ENCODE data around the gene AUTS2. TPM values are rescaled to one million over a fixed set of nuclear protein-coding genes. Genes with fewer than 3 reads are reported as not detected.

AUTS2 gene
- polyA plus RNA-seq, 1 donor (not counting 4 experiments of a cell fraction or from before 2014, with no cell fraction given): 4.7 TPM

DNA sequence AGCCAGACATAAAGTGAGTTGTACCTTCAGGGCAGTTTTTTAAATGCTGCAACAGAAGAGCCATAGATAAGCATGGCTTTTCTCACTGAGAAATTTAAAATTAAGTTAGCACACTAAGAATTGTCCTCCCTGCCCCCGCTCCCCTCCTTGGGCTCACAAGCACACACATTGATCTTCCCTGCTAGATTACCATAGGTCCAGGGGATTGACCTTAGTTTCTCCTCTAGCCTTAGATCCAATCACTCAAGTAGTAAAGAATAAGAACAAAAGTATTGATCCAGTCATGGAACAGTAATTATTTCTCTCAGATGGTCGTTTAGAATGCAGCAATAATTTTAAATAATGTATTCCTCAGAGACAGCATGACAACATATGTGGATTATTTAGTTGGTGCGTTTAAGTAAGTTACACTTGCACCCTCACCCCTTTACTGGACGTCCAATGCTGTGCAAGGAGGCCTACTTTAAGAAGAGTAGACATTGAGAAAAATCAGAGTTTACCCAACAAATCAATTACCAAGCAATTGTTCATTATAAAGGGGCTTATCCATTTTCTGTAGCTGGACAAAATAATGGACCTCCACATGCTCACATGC is 850.1 kb downstream of the AUTS2 start:
- Histone ChIP-seq H3K27me3 (ENCODE audit: control insufficient read depth, extremely low read depth, insufficient read depth, low read length) (no peaks in the 10 kb centered on the region), H3K9me3 (ENCODE audit: control insufficient read depth, low read depth, low read length) (no peaks in the 10 kb centered on the region), H3K4me2 (ENCODE audit: control insufficient read depth, extremely low read depth, insufficient read depth, low read depth, low read length) (no peak overlapping the region), H3K4me3 (ENCODE audit: control insufficient read depth in 2 of 3, extremely low read depth in 1 of 3, insufficient read depth in 2 of 3, low read depth in 1 of 3, low read length in 3 of 3) (no peak overlapping the region), H3K9me1 (ENCODE audit: control insufficient read depth, extremely low read depth, insufficient read depth, low read length) (no peaks in the 10 kb centered on the region), H3K4me1 (ENCODE audit: control insufficient read depth, extremely low read depth, insufficient read depth, low read length) (peaks cover 5% of the 10 kb centered on the region), H3K36me3 (ENCODE audit: control insufficient read depth in 2 of 2, extremely low read depth in 1 of 2, insufficient read depth in 2 of 2, low read length in 2 of 2) (no peaks in the 10 kb centered on the region), H3K27ac (ENCODE audit: control insufficient read depth, insufficient read depth, low read length) (no peak overlapping the region), H3K9ac (ENCODE audit: control insufficient read depth, extremely low read depth, insufficient read depth, low read length) (no peak overlapping the region), H4K20me1 (ENCODE audit: control insufficient read depth, extremely low read depth, insufficient read depth, low read length) (no peaks in the 10 kb centered on the region), H2AFZ (ENCODE audit: control insufficient read depth, low read length) (no peak overlapping the region), H3K79me2 (ENCODE audit: control insufficient read depth, insufficient read depth, low read length) (no peaks in the 10 kb centered on the region)
- FAIRE-seq: no peak
- TF ChIP-seq, protein P1, sequence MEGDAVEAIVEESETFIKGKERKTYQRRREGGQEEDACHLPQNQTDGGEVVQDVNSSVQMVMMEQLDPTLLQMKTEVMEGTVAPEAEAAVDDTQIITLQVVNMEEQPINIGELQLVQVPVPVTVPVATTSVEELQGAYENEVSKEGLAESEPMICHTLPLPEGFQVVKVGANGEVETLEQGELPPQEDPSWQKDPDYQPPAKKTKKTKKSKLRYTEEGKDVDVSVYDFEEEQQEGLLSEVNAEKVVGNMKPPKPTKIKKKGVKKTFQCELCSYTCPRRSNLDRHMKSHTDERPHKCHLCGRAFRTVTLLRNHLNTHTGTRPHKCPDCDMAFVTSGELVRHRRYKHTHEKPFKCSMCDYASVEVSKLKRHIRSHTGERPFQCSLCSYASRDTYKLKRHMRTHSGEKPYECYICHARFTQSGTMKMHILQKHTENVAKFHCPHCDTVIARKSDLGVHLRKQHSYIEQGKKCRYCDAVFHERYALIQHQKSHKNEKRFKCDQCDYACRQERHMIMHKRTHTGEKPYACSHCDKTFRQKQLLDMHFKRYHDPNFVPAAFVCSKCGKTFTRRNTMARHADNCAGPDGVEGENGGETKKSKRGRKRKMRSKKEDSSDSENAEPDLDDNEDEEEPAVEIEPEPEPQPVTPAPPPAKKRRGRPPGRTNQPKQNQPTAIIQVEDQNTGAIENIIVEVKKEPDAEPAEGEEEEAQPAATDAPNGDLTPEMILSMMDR (optimal IDR thresholded peaks at IDR 0.05 in 1 of 3, IDR thresholded peaks at IDR 0.05 in 1 of 3, conservative IDR thresholded peaks at IDR 0.05 in 1 of 3; ENCODE audit: extremely low read depth in 1 of 3, insufficient read depth in 2 of 3, low read length in 3 of 3): no peak
- TF ChIP-seq EZH2 (IDR thresholded peaks at IDR 0.05; ENCODE audit: low read length): no peak
- no peak for DNase-seq (ENCODE audit: low read depth, low spot score)
- dilution Hi-C loops (cut with MboI; ENCODE audit: extremely low pct_ligation_motif_present, low sequenced_read_pairs): no loop called here

DNA sequence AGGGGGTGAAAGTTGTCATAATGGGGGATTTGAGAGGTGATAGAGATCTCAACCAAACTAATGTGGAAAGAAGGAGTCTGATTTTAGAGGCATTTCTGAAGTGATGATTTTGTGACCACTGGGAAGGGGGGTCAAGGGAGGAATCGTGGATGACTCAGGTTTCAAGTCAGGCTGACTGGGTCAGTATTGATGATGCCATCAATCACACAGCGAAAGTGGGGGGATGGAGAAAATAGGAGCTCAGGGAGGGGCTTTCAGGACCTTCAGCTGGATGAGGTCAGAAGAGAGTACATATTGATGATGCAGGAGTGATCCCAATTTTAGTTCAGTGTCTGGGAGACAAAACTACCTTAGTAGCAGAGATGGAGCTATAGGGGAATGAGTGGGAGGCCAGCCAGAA is 852.5 kb downstream of the AUTS2 start:
- no peak overlapping the region for H2AFZ ChIP-seq (ENCODE audit: control insufficient read depth, low read length)
- no peak overlapping the region for H3K4me2 ChIP-seq (ENCODE audit: control insufficient read depth, extremely low read depth, insufficient read depth, low read depth, low read length)
- TF ChIP-seq, protein P1 (optimal IDR thresholded peaks at IDR 0.05 in 1 of 3, IDR thresholded peaks at IDR 0.05 in 1 of 3, conservative IDR thresholded peaks at IDR 0.05 in 1 of 3; ENCODE audit: extremely low read depth in 1 of 3, insufficient read depth in 2 of 3, low read length in 3 of 3): no peak
- TF ChIP-seq EZH2 (IDR thresholded peaks at IDR 0.05; ENCODE audit: low read length): no peak
- FAIRE-seq: no peak
- H3K9me3 ChIP-seq (ENCODE audit: control insufficient read depth, low read depth, low read length): no peaks in the 10 kb centered on the region
- peaks cover 5% of the 10 kb centered on the region for H3K4me1 ChIP-seq (ENCODE audit: control insufficient read depth, extremely low read depth, insufficient read depth, low read length)
- no peaks in the 10 kb centered on the region for H4K20me1 ChIP-seq (ENCODE audit: control insufficient read depth, extremely low read depth, insufficient read depth, low read length)
- H3K4me3 ChIP-seq (ENCODE audit: control insufficient read depth in 2 of 3, extremely low read depth in 1 of 3, insufficient read depth in 2 of 3, low read depth in 1 of 3, low read length in 3 of 3): no peak overlapping the region
- dilution Hi-C loops (cut with MboI; ENCODE audit: extremely low pct_ligation_motif_present, low sequenced_read_pairs): no loop called here
- no peaks in the 10 kb centered on the region for H3K27me3 ChIP-seq (ENCODE audit: control insufficient read depth, extremely low read depth, insufficient read depth, low read length)
- DNase-seq (ENCODE audit: low read depth, low spot score): no peak
- H3K36me3 ChIP-seq (ENCODE audit: control insufficient read depth in 2 of 2, extremely low read depth in 1 of 2, insufficient read depth in 2 of 2, low read length in 2 of 2): no peaks in the 10 kb centered on the region
- no peaks in the 10 kb centered on the region for H3K9me1 ChIP-seq (ENCODE audit: control insufficient read depth, extremely low read depth, insufficient read depth, low read length)
- H3K9ac ChIP-seq (ENCODE audit: control insufficient read depth, extremely low read depth, insufficient read depth, low read length): no peak overlapping the region
- no peak overlapping the region for H3K27ac ChIP-seq (ENCODE audit: control insufficient read depth, insufficient read depth, low read length)
- H3K79me2 ChIP-seq (ENCODE audit: control insufficient read depth, insufficient read depth, low read length): no peaks in the 10 kb centered on the region
